Skeletal muscle cell (primary cell): Measurements from ENCODE around the gene RIMBP2.

ENCODE experiments used
- DNase-seq: peaks from one replicate; pipeline ENCODE4 v3.0.0-alpha.2; 2010; ENCODE audit warnings: low read depth
- H3K4me3 ChIP-seq: 2 replicates; pipeline ENCODE4 v1.5.1; 2011; ENCODE audit warnings: low read depth, mild to moderate bottlenecking, control low read depth, low read length, moderate library complexity

Gene RIMBP2

GRCh38 chr12:130537655-130538054 is 178.4 kb downstream of the RIMBP2 start:
- no peak overlapping the region for H3K4me3 ChIP-seq
- DNase-seq, result no peak

GRCh38 chr12:130537051-130537450 is 179.0 kb downstream of the RIMBP2 start:
- no peak overlapping the region for H3K4me3 ChIP-seq
- DNase-seq, result no peak

- DNase-seq, result no peak
- H3K4me3 ChIP-seq, result no peak overlapping the region
These were observed 185.7 kb downstream of the RIMBP2 start for GRCh38 chr12:130530429-130530828.

- H3K4me3 ChIP-seq, result no peak overlapping the region
- DNase-seq, result no peak
These were observed 186.3 kb downstream of the RIMBP2 start for GRCh38 chr12:130529781-130530180.

GRCh38 chr12:130527239-130527638 is 188.9 kb downstream of the RIMBP2 start:
- no peak for DNase-seq
- no peak overlapping the region for H3K4me3 ChIP-seq

- no peak overlapping the region for H3K4me3 ChIP-seq
- DNase-seq, result no peak
These were observed 189.3 kb downstream of the RIMBP2 start for GRCh38 chr12:130526813-130527212.

GRCh38 chr12:130525384-130526172 is 190.5 kb downstream of the RIMBP2 start:
- DNase-seq, result no peak
- no peak overlapping the region for H3K4me3 ChIP-seq

- DNase-seq, result no peak
- H3K4me3 ChIP-seq, result no peak overlapping the region
These were observed 191.3 kb downstream of the RIMBP2 start for GRCh38 chr12:130524759-130525158.

- H3K4me3 ChIP-seq, result no peak overlapping the region
- DNase-seq, result no peak
These were observed 192.1 kb downstream of the RIMBP2 start for GRCh38 chr12:130523863-130524614.

GRCh38 chr12:130523208-130523607 is 192.9 kb downstream of the RIMBP2 start:
- DNase-seq, result no peak
- no peak overlapping the region for H3K4me3 ChIP-seq

- no peak for DNase-seq
These were observed 193.8 kb downstream of the RIMBP2 start for GRCh38 chr12:130522244-130522834.

GRCh38 chr12:130521375-130522124 is 194.5 kb downstream of the RIMBP2 start:
- DNase-seq, result no peak
- no peak overlapping the region for H3K4me3 ChIP-seq

More at GRCh38 chr12:130522244-130522834, 193.8 kb downstream of the RIMBP2 start:
- H3K4me3 ChIP-seq, result no peak overlapping the region

GRCh38 chr12:130520784-130521183 is 195.3 kb downstream of the RIMBP2 start:
- DNase-seq, result no peak
- H3K4me3 ChIP-seq, result no peak overlapping the region

GRCh38 chr12:130517588-130517987 is 198.5 kb downstream of the RIMBP2 start:
- H3K4me3 ChIP-seq, result no peak overlapping the region
- no peak for DNase-seq

- DNase-seq, result no peak
- H3K4me3 ChIP-seq, result no peak overlapping the region
These were observed 201.9 kb downstream of the RIMBP2 start for GRCh38 chr12:130514149-130514551.

GRCh38 chr12:130513556-130513955 is 202.5 kb downstream of the RIMBP2 start:
- H3K4me3 ChIP-seq, result no peak overlapping the region
- no peak for DNase-seq

- H3K4me3 ChIP-seq, result no peak overlapping the region
- DNase-seq, result no peak
These were observed 204.8 kb downstream of the RIMBP2 start for GRCh38 chr12:130511285-130511684.

GRCh38 chr12:130509454-130509853 is 206.6 kb downstream of the RIMBP2 start:
- no peak overlapping the region for H3K4me3 ChIP-seq

GRCh38 chr12:130508847-130509246 is 207.3 kb downstream of the RIMBP2 start:
- no peak overlapping the region for H3K4me3 ChIP-seq
- no peak for DNase-seq

More at GRCh38 chr12:130509454-130509853, 206.6 kb downstream of the RIMBP2 start:
- no peak for DNase-seq

- no peak overlapping the region for H3K4me3 ChIP-seq
- no peak for DNase-seq
These were observed 207.8 kb downstream of the RIMBP2 start for GRCh38 chr12:130508318-130508717.
